ENCODE data around the gene ADGRB3.

Gene ADGRB3

DNA sequence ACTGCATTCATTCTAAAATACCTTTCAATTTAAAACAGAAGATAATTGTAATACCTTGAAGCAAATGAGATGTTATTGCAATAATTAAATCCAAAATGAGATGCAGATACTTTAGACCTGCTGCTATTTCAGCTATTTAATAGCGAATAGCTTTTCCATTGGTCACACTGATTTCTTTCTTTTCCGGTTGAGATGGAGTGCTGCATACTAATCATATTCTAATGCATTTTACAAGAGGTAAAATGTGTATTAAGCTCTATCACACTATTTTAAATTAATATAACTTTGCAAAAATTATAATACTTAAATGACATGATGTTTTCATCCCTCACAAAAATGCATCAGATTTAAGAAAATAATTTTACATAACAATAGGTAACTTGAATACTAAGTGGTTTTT is 74.0 kb downstream of the ADGRB3 start:
- no peak for DNase-seq (ENCODE audit: low read depth)

DNA sequence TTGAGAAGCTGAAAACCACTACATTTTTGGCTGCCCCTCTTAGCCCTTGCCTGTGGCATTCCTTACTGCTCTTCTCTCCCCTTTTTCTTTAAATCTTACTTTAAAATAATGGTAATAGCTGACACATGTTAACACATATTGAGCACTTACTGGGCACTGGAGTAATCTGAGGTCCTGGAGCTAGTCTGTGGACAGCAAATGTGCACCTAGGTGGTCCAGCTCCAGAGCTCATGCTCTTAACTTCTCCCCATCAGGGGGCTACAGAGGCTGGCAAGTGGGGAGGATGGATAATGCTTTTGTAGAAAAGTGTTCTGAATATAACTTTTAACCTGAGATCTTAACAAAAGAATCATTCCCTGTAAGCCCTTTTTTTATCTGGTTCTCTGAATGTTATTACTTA is 74.8 kb downstream of the ADGRB3 start:
- no peak for DNase-seq (ENCODE audit: low read depth)

DNA sequence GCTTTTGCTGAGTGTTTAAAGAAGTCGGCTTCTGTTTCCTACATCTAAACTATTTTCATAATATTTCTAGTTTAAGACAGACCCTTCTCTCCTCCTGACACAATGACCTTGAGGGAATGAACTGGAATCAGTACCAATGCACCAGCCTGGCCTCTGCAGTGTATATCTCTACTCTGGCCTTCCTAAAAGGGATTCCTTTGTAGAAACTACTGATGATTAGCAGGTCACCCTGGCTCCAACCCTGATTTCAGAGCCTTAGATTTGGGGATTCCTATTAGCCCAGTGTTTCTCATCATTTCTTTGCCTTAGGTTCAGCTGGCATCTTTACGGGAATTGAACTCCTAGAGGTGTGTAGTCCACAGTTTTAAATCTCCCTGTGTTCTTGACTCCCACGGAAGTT is 75.4 kb downstream of the ADGRB3 start:
- DNase-seq (ENCODE audit: low read depth): no peak

DNA sequence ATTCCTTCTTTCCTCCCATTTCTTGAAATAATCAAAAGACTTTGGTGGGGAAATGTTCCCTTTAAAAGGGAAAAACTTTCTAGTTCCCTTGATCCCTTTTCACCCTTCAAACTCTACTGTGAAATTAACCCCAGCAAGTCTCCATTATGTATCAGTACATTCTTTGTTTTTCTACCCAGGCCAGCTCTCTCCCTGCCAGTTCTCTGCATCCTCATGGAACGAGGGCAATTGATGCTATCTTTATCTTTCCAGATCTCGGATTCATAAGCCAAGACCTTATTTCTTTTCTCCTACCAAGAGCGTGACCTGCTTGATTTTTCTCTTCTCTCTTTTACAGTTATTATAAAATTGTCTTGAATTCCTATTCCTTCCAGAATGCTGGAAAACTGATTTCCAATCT is 75.8 kb downstream of the ADGRB3 start:
- DNase-seq (ENCODE audit: low read depth): no peak

DNA sequence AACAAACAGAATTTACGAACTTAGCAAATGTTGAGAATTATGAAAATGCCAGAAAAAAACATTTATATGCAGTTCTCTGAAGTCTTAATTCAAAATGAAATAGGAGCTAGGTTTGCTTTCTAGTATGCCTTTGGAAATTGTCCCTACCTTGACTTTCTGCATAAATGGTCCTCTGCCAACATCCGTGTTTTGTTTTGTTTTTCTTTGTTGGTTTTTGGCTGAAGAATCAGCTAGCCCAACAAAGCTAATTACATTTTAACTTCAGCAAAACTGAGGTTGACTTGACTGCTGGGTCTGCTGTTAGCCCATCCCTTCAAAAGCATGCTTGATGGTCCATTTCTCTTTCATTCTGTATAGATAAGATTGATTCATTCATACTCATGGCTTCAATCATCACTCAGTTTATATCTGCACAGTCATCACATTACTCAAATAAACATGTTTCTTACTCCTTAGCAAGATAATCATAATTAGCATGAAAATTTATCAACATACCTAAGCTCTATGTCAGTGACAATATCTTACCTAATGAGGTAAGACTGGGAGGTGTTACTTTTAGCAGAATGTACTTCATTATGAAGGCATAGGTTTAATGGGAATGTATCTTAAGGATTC is 76.4 kb downstream of the ADGRB3 start:
- no peak for DNase-seq (ENCODE audit: low read depth)

DNA sequence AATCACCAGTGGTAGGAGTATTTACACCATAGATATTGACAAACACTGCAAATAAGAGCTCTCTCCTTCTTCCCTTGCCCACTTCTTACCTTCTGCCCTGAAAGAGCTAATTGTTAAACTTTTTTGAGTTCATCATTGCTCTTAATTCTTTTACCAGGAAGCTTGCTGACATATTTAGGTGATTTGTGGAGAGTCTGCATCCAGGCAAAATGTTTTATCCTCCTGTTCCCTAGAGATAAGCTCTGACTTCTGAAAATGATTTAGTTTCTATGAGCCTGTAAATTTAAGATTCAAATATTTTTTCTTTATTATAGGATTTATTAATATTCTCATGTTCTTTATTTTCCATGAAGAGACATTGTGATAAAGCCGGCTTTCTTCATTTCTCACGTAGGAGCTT is 81.5 kb downstream of the ADGRB3 start:
- no peak for DNase-seq (ENCODE audit: low read depth)

DNA sequence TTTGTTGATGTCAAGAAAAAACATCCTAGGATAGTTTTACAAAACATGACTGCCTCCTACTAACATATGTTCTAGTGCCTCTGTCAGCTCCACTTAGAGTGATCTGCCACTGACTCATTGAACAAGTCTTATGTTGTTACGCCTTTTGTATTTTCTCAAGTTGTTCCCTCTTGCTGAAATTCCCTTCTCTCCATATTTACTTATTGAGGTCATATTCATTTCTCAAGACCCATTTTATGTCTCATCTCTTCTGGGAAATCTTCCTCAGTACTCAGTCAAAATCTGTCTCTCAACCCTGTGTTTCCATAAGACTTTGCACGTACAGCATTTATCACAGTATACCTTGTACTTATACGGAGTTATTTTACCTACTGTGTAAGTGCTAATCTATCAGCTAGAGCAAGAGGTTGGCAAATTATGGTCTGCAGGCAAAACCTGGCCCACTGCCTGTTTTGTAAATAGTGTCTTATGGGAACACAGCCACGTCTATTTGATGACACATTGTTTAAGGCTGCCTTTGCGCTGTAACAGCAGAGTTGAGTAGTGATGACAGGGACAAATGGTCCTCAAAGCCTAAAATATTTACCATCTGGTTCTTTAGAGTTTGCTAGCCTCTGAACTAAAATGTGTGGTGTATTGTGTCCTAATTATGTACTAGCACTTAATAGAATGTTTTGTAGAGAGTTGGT is 83.4 kb downstream of the ADGRB3 start:
- no peak for DNase-seq (ENCODE audit: low read depth)

DNA sequence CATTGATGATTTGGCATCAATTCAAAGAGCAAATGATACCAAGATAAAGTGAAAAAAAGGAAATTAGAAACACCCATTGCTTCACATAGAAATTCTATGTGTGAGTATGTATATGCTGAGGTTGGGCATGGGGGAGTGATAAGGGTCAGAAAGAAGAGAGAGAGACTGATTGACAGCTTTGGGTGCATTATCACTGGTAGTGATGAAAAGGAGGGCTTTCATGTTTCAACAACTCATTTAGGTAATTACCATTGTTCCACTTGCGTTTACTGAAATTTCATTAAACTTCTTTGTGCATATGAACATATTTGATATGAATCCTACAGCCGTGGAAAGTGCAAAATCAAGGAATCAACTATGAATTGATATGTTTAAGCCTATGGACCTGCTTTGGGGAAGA is 84.7 kb downstream of the ADGRB3 start:
- DNase-seq (ENCODE audit: low read depth): no peak

DNA sequence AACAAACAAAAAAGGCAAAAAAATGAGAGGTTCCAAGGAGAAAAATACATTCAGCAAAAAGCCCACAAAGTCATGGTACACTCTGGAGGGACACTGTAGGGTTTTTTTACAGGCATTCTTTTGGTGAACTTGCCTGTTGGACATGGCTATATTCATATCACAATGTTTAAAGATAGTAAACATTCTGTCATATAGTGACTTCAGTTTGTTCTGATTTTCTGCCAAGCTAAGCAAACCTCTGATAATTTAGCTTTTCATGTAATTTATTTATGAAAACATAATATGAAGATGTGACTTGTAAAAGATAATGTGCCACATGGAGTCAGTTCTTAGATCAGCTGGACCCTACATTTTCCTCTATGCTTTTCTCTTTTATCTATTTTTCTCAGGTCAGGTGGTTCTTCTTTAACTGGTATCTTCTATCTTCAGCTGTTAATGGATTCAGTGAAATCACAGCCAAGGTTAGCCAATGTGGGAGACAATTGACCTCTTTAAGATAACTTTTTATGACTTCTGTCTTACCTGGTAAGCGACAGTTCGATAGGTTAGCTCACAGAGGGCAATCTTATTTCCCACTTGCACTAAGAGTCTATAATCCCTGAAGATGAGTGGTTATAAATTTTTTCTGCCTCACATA is 87.9 kb downstream of the ADGRB3 start:
- no peak for DNase-seq (ENCODE audit: low read depth)

DNA sequence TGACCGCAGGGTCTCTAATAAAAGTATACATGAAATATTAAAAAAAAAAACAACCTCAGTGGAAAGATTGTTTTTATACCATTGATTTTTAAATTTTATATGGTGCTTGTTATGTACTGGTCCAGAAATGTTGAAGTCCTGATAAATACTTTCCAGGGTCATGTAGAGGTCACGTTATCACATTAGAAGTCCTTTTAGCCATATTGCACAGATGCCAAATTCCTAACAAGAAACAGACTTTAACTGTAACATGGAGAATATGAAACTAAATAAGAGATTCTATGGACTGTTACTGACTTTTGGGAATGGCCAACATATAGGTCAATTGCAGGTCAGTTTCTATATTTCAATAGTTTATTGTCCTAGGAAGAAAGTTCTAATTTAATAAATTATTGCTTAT is 89.0 kb downstream of the ADGRB3 start:
- no peak for DNase-seq (ENCODE audit: low read depth)

DNA sequence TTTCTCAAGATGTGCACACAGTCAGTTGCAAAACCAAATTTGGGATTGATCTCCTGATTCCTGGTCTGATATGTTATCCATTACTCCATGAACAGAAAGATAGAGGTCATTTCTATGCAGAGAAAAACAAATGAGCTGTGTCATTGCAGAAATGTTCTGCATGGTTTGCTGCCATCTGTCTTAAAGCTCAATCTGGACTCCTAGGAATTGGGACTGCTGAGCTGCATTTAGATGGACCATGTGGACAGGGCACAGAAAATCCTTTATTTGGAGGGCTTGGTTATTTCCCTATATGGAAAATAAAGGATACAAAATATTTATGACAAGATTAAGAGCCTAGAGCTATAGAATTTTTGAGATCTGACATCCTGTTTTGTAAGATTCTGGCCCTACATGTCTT is 91.3 kb downstream of the ADGRB3 start:
- no peak for DNase-seq (ENCODE audit: low read depth)

DNA sequence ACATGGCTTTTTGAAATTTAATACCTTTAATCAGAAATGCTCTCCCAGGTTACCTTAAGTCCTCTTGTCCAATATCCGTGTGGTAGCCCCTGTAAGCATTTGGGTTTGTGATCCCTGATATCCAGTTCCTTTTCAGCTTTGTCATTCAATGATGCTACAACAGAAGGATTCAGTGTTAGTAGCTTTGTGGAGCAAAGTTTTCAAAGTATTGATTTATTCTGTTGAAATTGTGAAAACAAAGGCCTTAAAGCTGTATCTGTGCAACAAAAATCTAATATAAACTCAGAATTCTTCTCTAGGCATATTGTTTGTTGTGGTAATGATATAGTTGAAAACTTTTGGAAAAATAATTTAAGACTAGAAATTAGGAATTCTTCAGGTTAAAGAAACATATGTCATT is 91.9 kb downstream of the ADGRB3 start:
- no peak for DNase-seq (ENCODE audit: low read depth)

DNA sequence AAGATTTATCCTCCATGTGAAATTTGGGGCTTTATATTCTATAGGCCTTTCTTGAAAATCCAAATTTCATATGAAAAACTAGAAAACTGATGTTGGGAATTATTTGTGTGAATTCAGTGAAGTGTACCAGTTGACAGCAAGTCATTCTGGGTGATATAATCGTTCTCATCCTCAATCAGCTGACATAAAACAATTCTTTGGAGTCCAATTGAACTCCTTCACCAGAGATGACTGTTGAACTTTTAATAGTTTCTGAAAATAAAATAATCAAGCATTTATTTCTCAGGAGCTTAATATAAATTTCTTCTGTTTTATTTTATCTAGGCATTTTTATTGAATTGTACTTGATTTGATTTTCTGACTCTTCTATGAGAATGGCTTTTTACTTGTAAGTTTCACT is 92.6 kb downstream of the ADGRB3 start:
- no peak for DNase-seq (ENCODE audit: low read depth)

DNA sequence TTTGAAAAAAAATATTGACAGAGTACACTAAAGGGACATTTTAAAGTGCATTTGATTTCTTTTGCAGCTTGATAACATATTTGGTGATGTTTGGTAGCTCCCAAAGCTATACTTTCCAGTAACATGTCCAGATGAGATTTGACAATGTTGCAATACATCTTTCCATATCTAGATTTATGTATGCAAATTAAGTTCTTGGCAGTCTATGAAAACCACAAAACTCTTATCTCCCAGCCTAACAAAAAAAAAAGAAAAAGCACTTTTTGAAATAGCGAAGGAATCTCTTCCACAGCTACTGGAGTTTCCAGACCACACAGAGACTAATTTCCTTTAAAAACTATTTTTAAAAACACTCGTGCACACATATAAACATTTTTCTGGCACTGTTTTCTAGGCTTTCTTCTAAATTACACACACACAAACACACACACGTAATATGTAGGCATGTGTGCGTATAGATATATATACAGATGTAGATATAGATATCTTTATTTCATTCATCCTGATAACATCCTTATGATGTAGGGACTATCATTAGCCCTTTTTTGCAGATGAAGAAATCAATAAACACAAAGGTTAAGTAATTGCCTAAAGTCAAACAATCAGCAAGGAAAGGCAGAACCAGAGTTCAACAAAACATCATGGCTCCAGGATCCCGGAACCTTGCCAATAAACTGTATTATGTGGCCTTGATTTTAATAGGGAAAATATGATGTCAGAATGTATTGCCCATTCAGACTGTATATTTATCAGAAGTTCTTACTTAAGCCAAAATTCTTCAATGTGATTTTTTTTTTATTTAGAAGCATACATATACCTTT is 93.3 kb downstream of the ADGRB3 start:
- no peak for DNase-seq (ENCODE audit: low read depth)

DNA sequence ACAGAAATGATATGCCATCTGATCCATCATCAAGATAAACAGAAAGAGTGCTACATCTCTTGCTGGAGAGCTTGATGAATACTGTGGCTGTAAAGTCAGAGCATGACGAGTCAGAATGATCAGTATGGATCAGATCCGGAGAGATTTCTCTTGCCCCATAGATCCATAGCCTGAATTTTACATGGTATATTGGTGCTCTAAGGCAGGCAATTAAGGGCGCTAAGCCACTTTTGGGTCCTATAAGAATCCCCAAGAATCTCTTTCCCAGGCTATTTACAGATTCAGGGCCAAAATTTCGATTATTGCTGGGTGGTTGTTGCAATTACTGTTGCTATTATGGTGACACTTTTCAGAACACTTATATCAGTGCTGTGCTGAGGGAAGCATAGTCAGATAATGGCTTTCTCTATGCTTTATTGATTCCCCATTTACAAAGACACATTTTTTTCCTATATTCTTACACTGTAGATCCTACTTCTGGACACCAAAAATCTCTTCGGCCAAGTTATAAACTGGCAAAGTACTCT is 94.4 kb downstream of the ADGRB3 start:
- DNase-seq (ENCODE audit: low read depth): no peak

DNA sequence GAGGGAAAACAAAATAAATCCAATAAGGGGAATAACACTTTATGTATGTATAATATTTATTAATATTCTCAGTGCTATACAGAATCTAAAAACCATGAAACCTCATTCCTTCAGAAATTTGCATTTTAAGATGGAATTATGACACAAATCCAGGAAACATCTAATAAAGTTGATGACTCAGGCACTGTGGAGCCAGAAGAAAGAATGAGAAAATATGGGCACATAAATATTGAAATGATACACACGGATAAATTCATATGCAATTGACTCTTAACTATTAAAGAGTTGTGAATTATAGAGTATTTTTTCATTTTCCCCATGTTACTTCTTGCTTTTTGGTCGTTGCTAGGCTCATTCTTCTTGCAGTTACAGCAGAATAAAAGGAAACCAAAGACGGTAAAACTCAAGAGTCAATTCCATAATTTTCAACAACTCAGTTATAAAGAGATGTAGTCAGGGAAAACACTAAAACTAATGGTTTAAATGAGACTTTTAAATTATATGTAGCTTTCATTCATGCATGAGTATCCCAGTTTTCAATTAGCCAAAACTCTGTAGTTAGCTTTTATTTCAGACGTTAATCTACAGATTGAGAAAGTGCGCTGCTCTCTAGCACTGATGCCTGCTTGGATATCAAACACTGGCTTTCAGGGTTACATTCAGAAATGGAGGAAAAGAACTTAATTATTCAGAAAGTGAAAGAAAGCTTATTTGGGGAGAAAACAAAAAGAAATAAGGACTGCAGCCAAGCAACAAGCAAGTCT is 95.4 kb downstream of the ADGRB3 start:
- no peak for DNase-seq (ENCODE audit: low read depth)

DNA sequence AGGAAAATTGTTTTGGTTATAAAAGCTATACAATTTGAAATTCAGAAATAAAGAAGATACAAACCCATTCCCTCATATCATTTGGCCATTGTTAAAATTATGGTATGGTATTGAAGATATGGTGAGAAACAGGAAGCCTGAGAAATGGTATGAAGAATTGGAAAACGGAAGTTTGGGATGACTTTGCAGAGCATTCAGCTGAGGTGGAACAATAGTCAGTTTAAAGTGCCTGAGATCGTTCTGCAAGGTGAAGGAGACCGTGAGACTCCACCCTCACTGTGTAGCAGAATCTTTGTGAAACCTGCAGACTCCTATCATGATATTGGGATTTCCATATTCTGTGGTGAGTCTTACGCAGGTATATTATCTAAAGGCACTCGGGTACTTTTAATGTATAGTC is 97.3 kb downstream of the ADGRB3 start:
- no peak for DNase-seq (ENCODE audit: low read depth)

DNA sequence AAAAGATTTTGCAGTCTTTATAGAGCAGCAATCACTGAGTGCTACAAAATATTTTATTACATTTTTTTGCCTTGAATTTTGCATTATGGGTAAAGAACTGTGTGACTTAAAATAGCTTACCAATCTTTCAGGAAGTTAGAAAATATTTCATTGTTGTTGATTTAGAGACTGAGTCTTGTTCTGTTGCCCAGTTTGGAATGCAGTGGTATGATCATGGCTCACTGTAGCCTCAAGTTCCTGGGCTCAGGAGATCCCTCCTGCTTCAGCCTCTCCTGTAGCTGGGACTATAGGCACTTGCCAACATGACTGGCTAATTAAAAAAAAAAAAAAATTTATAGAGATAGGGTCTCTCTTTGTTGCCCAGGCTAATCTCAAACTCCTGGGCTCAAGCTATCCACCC is 100.8 kb downstream of the ADGRB3 start:
- no peak for DNase-seq (ENCODE audit: low read depth)

DNA sequence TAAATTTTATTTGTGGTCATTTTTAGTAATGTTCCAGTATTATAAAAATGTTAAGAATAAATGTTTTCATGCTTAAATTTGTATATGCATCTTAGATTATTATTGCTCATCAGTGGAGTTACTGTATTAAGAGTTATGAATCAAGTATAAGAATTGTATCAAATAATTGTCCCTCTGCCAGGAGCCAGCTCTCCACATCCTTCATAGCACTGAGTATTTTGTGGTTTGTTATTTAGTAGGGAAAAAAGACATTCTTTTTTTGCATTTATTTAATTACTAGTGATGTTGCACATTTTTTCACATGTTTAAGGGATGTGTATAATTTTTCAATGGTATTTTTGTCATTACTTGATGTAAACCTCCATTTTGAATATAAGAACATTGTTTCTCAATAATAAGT is 102.0 kb downstream of the ADGRB3 start:
- no peak for DNase-seq (ENCODE audit: low read depth)

DNA sequence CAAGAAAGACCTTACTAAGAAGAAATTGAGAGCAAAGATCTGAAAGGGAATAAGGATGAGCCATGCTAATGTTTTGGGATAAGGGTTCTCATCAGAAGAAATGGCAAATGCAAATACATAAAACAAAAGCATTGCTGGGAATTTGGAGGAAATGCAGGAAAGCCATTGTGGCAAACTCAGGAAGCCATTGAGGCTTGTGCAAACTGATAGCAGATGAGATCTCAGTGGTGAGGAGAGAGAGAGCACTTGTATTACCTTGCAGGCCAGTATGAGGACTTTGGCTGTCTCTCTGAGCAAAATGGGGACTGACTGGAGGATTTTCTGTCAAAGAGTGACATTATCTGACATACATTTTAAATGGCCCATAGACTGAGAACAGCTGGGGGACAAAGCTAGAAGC is 103.0 kb downstream of the ADGRB3 start:
- no peak for DNase-seq (ENCODE audit: low read depth)

DNA sequence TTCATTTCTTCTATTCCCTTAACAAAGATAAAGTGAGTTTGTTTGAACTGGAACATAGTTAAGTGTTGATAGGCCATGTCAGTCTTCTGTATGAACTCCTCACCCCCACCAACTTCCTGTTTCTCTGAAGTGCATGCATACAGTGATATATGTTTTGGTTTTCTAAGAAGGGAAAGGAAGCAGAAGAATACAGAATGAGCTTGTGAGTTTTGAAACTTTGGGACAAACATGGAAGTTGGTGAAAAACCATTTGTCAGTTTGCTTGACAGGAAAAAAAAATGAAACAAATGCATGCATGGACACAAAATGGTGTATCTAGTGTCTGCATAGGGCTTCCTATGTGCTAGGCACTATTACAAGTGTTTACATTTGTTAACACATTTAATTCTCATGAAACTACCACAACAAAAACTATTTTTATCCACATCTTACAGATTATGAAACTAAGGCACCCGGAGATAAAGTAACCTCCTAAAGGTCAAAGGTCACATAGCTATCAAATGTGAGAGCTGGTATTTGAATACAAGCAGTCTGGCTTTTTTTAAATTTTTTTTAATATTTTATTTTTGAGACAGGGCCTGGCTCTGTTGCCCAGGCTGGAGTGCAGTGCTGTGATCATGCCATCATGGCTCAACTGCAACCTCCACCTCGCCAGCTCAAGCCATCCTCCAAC is 105.9 kb downstream of the ADGRB3 start:
- DNase-seq (ENCODE audit: low read depth): no peak

Data from stimulated activated CD8-positive, alpha-beta memory T cell treated with anti-CD3 and anti-CD28 coated beads, Interleukin-12 subunit alpha, Interleukin-12 subunit beta, amount 100 ng/mL, for 4 hours (primary cell).